Measurements from ENCODE around the gene ANKRD10.

DNA sequence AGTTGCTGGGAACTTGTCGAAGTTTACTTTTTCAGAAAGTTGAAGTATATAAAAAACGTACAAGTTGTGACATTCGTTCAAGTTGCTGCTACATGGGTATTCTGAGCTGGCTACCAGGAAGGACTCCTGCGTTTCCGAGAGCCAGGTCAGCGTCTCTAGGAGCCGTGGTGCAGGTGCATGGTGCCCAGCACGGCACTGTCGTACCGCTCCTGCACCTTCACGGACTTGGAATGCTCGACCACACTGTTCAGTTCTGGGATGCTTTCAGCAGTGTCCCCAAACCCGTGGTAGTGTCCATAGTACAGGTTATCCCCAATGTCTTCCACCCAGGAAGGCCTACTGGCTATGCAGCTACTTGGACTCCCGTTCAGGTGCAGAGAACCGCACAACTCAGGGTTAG, 35.4 kb downstream of the ANKRD10 start:
- no peak for TF ChIP-seq POLR2AphosphoS5 (IDR thresholded peaks at IDR 0.05; ENCODE audit: low read depth)
- TF ChIP-seq, protein P1, sequence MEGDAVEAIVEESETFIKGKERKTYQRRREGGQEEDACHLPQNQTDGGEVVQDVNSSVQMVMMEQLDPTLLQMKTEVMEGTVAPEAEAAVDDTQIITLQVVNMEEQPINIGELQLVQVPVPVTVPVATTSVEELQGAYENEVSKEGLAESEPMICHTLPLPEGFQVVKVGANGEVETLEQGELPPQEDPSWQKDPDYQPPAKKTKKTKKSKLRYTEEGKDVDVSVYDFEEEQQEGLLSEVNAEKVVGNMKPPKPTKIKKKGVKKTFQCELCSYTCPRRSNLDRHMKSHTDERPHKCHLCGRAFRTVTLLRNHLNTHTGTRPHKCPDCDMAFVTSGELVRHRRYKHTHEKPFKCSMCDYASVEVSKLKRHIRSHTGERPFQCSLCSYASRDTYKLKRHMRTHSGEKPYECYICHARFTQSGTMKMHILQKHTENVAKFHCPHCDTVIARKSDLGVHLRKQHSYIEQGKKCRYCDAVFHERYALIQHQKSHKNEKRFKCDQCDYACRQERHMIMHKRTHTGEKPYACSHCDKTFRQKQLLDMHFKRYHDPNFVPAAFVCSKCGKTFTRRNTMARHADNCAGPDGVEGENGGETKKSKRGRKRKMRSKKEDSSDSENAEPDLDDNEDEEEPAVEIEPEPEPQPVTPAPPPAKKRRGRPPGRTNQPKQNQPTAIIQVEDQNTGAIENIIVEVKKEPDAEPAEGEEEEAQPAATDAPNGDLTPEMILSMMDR (IDR thresholded peaks at IDR 0.05; ENCODE audit: insufficient read depth, low read length), result no peak
- TF ChIP-seq, protein P2, sequence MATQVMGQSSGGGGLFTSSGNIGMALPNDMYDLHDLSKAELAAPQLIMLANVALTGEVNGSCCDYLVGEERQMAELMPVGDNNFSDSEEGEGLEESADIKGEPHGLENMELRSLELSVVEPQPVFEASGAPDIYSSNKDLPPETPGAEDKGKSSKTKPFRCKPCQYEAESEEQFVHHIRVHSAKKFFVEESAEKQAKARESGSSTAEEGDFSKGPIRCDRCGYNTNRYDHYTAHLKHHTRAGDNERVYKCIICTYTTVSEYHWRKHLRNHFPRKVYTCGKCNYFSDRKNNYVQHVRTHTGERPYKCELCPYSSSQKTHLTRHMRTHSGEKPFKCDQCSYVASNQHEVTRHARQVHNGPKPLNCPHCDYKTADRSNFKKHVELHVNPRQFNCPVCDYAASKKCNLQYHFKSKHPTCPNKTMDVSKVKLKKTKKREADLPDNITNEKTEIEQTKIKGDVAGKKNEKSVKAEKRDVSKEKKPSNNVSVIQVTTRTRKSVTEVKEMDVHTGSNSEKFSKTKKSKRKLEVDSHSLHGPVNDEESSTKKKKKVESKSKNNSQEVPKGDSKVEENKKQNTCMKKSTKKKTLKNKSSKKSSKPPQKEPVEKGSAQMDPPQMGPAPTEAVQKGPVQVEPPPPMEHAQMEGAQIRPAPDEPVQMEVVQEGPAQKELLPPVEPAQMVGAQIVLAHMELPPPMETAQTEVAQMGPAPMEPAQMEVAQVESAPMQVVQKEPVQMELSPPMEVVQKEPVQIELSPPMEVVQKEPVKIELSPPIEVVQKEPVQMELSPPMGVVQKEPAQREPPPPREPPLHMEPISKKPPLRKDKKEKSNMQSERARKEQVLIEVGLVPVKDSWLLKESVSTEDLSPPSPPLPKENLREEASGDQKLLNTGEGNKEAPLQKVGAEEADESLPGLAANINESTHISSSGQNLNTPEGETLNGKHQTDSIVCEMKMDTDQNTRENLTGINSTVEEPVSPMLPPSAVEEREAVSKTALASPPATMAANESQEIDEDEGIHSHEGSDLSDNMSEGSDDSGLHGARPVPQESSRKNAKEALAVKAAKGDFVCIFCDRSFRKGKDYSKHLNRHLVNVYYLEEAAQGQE (IDR thresholded peaks at IDR 0.05; ENCODE audit: insufficient replicate concordance, low read depth), result no peak

Data from HL-60 (cell line).